HS-27A (cell line): ENCODE data around the gene TAF3.

Experiments used
- DNase-seq: peaks from one replicate; pipeline ENCODE4 v3.0.0-alpha.2; 2012; ENCODE audit warnings: low read depth, missing footprints

TAF3 gene

DNA sequence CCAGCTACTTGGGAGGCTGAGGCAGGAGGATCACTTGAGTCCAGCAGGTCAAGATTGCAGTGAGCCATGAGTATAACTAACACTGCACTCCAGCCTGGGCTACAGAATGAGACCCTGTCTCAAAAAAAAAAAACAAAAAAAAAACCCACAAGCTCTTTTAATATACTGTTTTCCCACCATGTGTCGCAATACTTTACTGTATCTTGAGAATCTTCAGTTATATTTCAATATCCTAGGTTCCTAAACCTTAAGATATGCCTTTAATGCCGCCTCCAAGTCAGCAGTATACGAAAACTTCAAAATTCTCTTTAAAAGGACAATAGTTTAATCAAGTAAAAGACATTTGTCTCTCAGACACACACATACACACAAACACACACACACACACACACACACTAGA is 62.8 kb downstream of the TAF3 start:
- no peak for DNase-seq

DNA sequence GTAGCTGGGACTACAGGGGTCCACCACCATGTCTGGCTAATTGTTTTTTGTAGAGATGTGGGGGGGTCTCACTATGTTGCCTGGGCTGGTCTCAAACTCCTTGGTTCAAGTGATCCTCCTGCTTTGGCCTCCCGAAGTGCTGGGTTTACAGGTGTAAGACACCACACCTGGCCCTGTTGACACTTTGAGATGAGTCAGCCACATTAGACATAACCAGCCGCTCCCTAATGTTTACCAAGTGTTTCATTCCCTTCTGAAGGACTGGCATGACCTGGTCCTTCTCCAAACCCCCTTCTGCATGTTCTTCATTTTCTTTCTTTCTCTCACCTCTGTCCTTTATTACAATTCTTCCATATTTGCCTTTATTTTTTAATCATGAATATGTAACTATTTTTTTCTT is 67.8 kb downstream of the TAF3 start:
- DNase-seq = no peak

DNA sequence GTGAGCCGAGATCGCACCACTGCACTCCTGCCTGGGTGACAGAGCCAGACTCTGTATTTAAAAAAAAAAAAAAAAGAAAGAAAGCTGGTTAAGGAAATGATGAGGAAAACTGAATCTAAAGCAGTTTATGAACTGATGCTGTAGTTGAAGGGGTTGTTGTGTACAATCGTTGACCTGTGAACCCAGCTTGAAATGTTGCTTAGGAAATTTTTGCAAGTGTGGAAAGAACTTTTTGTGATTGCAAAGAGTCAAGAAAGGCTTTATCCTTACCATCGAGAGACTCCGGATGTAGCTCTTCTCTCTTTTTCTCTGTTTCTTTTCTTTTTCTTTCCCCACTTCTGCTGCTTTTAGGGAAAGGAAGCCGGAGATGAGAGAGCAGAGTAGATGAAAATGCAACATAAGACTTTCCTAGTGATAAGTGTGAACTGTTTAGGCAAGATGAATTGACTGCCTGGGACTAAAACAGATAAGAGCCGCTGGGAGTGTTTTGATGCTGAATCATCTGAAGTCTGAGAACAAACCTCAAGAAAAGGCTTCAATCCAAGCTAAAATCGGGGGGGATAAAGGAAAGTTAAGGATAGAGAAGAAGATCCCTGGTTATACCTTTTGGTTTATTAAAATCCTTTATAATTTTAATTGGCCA is 69.0 kb downstream of the TAF3 start:
- no peak for DNase-seq

DNA sequence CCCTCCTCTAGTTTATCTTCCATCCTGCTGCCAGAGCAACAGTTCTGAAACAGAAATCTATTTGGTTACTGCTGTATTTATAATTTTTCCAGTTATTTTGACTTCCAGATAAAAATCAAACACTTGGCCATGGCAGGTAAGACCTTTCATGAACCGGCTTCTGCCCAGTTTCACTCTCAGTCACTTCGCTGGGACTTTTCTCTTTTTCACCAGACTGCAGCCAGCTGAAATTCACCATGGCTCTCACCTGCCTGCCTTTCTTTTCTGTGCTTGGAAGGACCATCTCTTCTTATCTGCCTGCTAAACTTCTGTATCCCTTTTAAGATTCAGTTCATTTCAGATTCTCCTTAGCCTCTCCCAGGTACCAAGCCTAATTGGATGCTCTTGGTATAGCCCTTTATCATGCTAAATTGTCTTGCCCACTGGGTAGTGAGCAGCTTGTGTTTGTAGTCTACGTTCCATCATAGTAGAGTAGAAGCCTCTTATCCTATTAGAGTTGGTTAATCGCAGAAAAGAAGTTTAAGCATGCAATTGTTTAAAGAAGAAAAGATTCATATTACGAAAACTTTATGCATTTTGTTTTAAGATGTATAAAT is 71.7 kb downstream of the TAF3 start:
- no peak for DNase-seq

DNA sequence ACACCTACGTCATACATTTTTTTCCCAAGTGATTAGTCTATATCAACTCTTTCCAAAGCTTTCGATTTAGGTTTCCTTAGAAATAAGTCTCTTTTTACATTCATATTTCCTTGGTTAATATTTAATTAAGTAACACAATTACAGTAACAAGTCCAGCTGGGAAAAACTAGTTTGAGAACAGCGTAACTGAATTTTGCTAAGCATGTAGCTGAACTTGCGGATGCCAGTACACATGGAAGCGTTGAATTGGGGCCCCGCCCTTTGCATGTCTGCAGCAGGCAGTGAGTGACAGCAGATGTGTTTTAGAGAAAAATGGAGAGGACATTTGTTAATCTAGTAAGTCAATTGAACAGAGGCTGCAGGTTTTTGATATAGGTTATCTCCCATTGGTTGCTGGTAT is 72.5 kb downstream of the TAF3 start:
- no peak for DNase-seq

DNA sequence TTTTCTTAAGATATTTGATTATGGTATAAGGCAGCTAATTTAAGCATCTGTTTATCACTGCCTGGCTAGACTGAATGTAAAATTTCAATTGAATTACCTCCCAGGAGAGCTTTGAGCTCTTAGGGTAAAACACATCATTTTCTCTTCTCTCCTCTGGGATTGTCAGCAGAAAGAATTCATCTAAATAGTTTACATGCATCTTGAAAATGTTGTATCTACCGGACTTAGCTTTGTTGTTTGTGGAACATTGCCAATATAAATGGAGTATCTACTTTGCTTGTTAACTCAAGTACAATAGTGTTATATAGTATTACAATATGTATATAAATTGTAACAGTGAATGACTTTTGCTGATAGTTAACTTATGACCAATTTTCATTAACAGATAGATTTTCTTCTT is 73.3 kb downstream of the TAF3 start:
- no peak for DNase-seq

DNA sequence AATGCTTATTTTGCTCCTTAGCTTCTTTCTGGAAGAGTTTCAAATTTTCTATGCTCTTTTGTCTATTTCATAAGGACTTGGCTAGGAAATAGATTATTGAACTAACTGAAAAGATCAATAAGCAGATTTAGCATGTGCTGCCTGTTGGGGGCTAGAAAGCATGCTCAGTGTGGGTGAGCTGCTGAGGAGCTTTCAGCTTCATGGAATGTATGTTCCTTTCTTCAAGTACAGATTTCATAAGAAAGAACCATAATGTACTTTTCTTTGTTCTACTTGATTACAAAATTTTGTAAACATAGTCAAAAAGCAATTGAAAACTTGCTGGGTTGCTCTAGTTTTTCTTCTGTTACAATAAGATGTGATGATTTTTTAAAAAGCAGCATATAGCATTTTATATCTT is 73.8 kb downstream of the TAF3 start:
- no peak for DNase-seq

DNA sequence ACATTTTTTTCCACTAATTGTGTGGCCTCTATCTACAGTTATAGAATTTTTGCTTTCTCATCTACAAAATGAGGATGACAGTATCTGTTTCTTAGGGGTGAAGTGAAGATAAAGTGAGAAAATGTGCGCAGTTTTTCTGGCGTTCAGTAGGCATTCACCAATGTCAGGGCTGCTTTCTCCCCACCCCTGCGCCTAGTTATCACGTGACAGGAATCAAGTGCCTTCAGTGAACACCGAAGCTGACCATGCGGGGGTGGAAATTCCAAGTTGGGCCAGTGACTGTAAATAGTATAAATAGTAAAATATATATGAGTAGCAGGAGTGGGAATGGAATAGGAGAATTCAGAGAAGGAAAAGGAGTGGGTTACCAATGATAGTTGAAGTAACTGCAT is 77.4 kb downstream of the TAF3 start:
- DNase-seq = no peak

DNA sequence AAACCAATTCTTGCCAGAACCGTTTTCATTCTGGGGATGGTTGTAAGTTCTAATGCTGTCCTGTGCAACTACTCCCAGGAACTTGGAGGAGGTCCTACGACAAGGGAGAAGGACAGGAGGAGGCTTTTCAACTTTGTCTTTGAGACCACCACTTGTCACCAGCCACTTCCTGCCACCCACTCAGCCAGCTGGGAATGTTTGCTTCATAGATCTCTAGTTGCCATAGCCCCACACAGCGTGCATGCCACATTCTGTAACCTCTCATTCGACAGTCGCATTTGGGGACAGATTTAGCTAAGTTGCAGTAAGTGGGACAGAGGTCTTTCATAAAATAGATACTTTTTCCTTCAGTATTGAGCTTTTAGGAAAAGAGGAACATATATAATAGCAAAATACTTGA is 78.0 kb downstream of the TAF3 start:
- no peak for DNase-seq

DNA sequence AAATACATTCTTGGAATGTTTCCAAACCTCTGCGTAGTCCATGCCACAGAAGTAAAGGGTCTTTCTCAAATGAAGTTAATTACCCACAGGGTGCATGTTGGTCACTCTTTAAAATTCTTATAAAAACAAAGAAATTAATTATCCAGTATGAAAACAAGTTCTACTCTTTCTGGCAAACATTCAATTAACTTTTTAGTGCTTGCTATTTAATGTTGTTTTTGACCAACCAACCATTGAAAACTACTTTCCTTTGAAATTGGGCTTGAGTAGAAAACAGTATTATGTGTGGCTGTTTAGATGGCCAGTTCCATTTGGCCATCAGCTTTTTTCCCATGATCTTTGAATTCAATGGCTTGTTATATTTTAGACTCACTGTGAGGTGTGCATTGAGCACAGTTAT is 83.0 kb downstream of the TAF3 start:
- DNase-seq = no peak

DNA sequence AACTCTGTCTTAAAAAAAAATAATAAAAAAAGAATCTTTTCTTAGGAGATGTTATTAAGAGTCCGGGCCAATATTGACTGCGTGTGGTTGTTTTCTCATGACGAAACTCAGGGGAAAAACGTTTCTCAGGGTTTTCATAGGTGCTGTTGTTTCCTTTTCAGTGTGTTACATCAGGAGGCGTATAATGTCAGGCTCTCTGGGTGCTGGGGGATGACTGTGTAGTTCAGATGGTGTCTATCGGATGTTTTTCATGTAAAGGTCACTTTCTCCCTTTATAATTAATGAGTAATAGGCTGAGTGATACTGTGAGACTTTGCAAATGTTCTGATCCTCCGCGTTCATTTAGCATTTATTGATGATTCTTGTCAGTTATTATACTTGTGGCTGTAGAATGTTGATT is 84.1 kb downstream of the TAF3 start:
- DNase-seq = no peak

DNA sequence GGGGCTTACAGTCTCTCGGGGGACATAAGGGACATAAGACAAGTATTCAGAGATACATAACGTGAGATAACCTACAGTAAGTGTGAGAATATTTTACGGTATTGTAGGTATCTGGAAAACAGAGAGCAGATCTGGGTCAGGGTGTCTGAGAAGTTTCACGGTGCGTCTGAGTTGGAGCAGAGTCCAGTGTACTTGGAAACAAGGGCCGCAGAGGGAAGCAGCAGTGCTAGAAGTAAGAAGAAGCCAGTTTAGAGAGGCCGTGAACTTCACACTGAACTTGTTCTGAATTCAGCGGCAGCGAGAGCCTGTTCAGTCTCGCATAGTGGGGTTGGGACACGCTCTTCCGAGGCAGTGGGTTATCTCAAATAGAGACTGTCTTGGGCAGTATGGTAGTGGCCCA is 85.5 kb downstream of the TAF3 start:
- DNase-seq = no peak

DNA sequence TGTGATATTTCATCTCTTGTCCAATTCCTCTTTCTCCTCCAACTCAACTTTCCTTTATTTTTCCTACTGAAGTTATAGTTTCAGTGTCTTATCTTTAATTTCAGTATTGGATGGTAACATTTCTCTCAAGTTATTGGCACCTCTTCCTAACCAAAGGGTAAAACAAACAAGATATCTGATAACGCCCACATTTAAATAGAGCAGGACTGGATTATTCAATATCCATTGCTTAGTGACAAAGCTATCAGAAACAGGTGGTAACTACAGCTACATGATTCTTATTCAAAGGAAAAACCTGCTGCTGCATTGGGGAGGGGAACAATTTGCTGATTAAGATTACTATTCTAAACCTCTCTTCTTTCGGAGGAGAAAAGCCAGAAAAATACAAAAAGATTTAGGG is 87.8 kb downstream of the TAF3 start:
- no peak for DNase-seq

DNA sequence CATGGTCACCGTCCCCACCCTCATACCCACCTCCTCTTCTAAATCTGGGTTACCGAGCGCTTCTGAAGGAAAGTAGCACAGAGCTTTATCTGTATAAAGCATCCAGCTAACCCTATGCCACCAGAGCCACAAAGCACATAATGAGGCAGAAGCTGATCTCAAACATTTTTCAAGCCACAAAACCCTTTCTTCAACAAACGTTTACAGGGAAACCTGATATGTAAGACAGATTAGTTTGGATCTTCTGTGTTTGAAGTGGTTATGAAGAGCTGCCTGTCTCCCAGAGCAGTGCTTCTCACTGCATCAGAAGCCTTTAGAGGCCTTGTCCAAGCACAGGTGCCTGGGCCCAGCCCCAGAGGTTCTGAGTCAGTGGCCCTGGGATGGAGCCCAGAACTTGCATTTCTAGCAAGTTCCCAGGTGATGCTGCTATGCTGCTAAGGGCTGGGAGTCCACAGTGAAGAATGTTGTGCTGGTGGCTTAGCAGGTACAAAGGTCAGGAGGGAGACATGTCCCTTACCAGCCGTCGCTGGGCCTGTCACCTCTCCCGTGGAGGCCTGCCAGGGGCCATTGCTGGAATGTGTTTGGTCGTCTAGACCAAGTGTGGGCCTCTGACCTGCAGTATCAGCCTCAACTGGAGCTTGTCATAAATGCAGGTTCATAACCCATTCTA is 90.4 kb downstream of the TAF3 start:
- DNase-seq = no peak

DNA sequence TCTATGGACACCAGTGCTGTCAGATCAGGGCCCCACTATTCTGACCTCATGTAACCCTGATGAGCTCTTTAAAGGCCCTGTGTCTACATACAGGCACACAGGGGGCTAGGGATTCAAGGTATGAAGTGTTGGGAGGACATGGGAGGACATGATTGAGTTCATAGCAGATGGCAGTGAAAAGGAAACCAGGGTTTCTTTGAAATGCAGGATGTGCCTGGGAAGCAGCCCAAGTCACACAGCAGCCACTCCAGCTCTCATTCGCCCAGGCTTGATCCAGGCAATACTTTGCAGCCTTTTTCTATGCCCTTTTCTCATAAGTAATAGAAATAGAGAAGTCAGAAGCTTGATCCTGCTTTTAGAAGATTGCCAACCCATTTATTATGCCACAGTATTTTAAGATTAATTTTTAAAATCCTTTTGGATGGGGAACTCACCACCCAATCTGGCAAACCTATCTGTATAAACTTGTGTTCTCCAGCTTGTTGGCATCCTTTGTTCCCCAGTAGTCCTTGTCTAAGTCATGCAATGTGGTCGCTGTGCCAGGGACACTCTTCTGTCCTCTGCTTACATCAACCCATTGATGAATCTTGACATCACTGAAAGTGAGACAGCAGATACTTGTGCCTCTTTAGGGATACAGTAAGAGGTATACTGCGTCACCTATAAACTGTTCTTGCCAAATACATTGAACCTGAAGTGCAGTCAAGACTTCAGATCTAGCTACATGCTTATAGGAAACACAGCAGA is 95.0 kb downstream of the TAF3 start:
- DNase-seq = no peak

DNA sequence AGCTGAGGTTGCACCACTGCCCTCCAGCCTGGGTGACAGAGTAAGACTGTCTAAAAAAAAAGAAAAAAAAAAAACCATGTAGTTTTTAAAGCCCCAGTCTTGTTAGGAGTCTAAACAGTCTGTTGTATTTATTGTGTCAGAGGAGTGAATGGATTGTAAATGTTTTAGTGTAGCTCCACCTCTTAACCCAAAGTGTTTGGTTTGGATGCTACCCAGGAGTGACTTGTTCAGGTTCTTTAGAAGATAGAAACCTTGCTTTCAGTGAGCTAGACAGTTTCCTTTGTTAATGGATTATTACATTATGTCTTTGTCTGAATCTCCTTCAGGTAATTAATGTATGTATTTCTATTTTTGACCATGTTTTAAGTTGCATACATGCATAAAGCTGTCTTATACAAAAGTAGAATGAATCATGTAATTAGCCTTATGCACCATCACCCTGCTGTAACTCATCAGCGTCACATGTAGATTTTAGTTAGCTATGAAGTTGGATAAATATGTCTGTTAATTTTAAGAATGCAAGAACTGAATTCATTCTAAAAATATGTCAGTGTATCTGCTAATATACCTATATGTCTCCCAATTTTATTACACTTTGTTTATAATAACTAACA is 97.7 kb downstream of the TAF3 start:
- DNase-seq = no peak

DNA sequence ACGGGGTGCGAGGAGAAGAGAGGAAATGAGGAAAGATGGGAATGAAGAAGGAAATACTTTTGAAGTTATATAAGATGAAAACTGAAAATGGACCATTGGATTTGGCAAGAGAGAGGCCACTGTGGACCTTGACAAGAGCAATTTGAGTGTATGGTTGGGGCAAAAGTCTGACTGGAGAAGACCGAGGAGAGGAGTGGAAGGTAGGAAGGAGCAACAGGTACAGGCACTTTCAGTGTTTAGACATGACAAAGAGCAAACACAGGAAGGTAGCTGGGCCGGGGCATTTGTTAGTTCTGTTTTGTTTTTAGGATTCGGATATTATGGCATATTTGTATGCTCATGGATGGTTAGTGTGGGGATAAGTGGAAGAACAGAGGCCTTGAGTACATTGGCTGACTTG is 99.4 kb downstream of the TAF3 start:
- DNase-seq = no peak

DNA sequence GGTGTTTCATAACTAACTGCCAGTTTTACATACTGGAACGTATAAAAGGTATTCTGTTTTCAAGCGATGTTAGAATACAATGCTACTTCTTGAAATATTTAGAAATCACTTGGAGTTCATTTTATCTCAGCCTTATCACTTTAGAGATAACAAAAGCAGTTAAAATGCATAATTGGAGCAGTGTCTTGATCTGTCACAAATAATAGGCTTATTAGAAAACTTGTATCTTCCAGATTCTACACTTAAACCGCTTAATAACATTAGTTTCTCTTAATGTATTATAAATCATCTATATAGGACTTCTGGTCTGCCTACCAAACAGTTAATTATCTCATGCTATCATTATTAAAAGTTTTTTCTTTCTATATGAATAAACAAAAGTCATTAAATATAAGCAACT is 104.4 kb downstream of the TAF3 start:
- DNase-seq = no peak

DNA sequence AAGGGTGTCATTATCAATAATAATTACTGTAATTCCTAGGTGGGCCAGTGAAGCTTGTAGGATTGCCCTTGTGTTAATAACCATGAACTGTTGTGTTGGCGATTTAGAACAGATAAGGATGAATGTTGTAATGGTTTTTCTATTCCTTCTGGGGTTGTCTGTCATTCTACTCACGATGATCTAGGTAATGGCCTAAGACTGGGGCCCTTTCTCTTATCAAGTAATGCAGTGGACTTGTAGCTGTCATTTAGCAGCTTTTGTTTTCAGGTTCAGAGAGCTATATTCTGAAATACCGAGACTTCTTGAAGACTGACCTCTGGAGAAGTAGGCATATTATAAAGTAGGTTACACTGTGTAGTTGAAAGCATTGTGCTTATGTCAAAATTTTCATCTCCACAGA is 110.2 kb downstream of the TAF3 start:
- DNase-seq = no peak

DNA sequence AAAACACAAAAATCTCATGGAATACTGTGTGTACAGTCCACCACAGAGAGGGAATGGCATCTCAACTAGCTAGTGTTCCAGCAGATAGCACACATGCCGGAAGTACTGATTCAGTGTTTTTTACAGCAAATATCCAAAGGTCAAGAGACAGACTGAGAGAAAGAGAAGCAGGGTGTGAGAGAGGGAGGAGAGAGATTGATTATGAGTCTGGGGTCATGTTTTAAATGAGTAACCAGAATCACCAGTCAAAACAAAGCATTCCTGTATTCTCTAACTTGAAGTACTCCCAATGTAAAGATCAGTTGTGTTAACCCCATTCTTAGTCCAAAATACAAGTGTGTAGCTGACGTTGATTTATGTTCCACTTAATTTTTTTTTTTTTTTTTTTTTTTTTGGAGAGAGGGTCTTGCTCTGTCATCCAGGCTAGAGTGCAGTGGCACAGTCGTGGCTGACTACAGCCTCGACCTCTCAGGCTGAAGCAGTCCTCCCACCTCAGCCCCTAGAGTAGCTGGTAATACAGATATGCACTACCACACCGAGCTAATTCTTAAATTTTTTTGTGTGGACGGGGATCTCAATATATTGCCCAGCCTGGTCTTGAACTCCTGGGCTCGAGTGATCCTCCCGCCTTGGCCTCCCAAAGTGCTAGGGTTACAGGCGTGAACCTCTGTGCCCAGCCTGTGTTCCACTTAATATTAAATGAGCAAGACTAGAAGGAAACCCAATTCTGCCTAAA is 114.2 kb downstream of the TAF3 start:
- DNase-seq = no peak

DNA sequence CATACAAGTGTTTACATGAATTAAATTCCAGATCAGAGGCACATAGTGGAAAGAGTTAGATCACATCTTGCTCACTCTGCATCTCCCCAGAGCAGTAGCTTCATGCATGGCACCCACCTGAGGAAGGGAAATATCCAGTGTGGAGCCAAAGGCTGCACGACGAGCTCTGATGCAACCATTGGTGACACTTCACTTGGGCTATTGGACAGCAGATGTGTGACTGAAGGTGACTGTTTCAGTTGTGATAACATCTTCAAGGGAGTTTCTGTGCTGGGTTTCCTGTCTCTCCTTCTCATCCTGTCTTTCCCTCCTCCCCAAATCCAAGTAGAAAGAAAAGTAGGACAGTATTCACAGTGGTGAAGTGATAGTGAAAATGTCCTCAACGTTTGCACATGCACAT is 115.0 kb downstream of the TAF3 start:
- DNase-seq = no peak

DNA sequence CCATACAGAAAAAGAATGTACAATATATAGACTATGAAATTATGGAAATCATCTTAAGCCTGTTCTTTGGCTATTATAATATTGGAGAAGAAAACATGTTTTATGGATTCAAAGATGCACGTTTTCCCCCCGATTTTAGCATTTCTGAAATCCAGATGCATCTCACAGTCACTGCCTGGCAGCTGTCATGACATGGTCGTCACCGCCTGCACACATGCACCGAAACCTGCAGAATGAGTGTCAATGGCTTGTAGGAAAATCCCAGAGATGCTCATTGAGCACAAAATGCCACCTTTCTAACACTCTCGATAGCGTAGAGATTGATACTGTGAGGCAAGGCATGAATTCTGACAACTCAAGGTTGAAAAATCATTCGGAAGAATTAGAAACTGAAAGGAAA is 115.5 kb downstream of the TAF3 start:
- DNase-seq = no peak
